HepG2 (cell line): Measurements from ENCODE around the gene ASNS. TPM values are rescaled to one million over a fixed set of nuclear protein-coding genes. Genes with fewer than 3 reads are reported as not detected.

ENCODE experiments used
- ATAC-seq: fragments of 200-7000 bp; cut with Tn5 transposase; 3 replicates; pipeline ENCODE4 v1.9.1; 2020; ENCODE audit warnings: mild to moderate bottlenecking, moderate library complexity
- BruUV-seq: library from RNA; stranded (reverse); fragments of 400-500 nt; replicated peaks from 2 replicates; lab custom pipeline; 2021; lab: Mats Ljungman, UMichigan
- CTCF ChIA-PET: fragments of 300-600 bp; formaldehyde crosslinking; extraction: SDS; loops from one replicate; lab custom pipeline; 2021; ENCODE audit warnings: low total read pairs, inconsistent platforms, low intra/inter-chr PET ratio; lab: Yijun Ruan, JAX
- POLR2A ChIA-PET: fragments of 350-600 bp; sonication (Branson Sonifier 250); formaldehyde crosslinking; loops from one replicate; lab custom pipeline; 2020; ENCODE audit warnings: antibody characterized with exemption, inconsistent platforms; lab: Yijun Ruan, JAX
- DNase-seq: peaks from one replicate; pipeline ENCODE4 v3.0.0-alpha.2; 2015; ENCODE audit warnings: low spot score
- FAIRE-seq: peaks from 3 replicates; lab custom pipeline; 2011; peaks lifted over from hg19 to GRCh38; lab: Jason Lieb, UNC
- H2AFZ ChIP-seq: one replicate; pipeline ENCODE4 v1.6.1; 2011; ENCODE audit warnings: low read length, inconsistent platforms
- H3K27ac ChIP-seq: fragments of 300-600 bp; 3 replicates; pipeline ENCODE4 v1.8.0; 2011; ENCODE audit warnings: mixed run types, mild to moderate bottlenecking, mixed read lengths, low read length, inconsistent platforms; ENCODE audit not compliant: insufficient read depth; ENCODE audit errors: extremely low read length
- H3K27me3 ChIP-seq, 2 experiments: fragments of 200-600 bp in 1 of 2; 2 replicates in 1 of 2; 3 replicates in 1 of 2; pipeline versions ENCODE4 v1.6.0 to v1.8.0; 2011; ENCODE audit warnings: low read length in 2 of 2, mild to moderate bottlenecking in 2 of 2, moderate library complexity in 2 of 2, inconsistent platforms in 1 of 2; ENCODE audit not compliant: insufficient read depth in 2 of 2, control insufficient read depth in 1 of 2
- H3K36me3 ChIP-seq, 2 experiments: fragments of 200-600 bp in 1 of 2; replicated peaks in 1 of 2; 2 replicates in 1 of 2; 3 replicates in 1 of 2; pipeline versions ENCODE4 v1.5.1 to v1.8.0; 2011; ENCODE audit warnings: low read length in 2 of 2, inconsistent platforms in 1 of 2; ENCODE audit not compliant: insufficient read depth in 2 of 2, control insufficient read depth in 1 of 2
- H3K4me1 ChIP-seq: 2 replicates; pipeline ENCODE4 v1.5.1; 2012; ENCODE audit warnings: low read length, inconsistent platforms; ENCODE audit not compliant: insufficient read depth
- H3K4me2 ChIP-seq: 2 replicates; pipeline ENCODE4 v1.6.0; 2011; ENCODE audit warnings: low read depth, low read length, inconsistent platforms
- H3K4me3 ChIP-seq, 3 experiments: fragments of 200-600 bp in 1 of 3; sonication (generic), shearing (Covaris generic) in 1 of 3; replicated peaks in 1 of 3; 2 replicates each; pipeline ENCODE4 v1.5.1; 2011 to 2016; ENCODE audit warnings: low read length in 3 of 3, inconsistent platforms in 2 of 3, low read depth in 2 of 3, mild to moderate bottlenecking in 2 of 3, control low read depth in 1 of 3, mixed read lengths in 1 of 3; ENCODE audit not compliant: insufficient read depth in 1 of 3
- H3K79me2 ChIP-seq: one replicate; pipeline ENCODE4 v1.6.1; 2011; ENCODE audit warnings: low read length, inconsistent platforms; ENCODE audit not compliant: insufficient read depth
- H3K9ac ChIP-seq: 2 replicates; pipeline ENCODE4 v1.6.0; 2011; ENCODE audit warnings: mild to moderate bottlenecking, low read depth, low read length, inconsistent platforms; ENCODE audit not compliant: insufficient read depth
- H3K9me3 ChIP-seq: 2 replicates; pipeline ENCODE4 v1.5.1; 2012; ENCODE audit warnings: mild to moderate bottlenecking, low read length
- H4K20me1 ChIP-seq: 2 replicates; pipeline ENCODE4 v1.6.0; 2011; ENCODE audit warnings: inconsistent platforms, mild to moderate bottlenecking, low read length, moderate library complexity; ENCODE audit not compliant: insufficient read depth
- CAMTA2 ChIP-seq: sonication (generic); formaldehyde crosslinking; IDR thresholded peaks from 2 replicates; pipeline ENCODE4 v1.4.0; 2020; ENCODE audit warnings: mild to moderate bottlenecking, missing genetic modification reagents, borderline replicate concordance
- FLYWCH1 ChIP-seq: sonication (generic); formaldehyde crosslinking; IDR thresholded peaks from 2 replicates; pipeline ENCODE4 v1.8.1; 2023; ENCODE audit warnings: mild to moderate bottlenecking, missing genetic modification reagents
- FOSL2 ChIP-seq: sonication (generic); formaldehyde crosslinking; IDR thresholded peaks from 2 replicates; pipeline ENCODE4 v1.4.0; 2020; ENCODE audit warnings: missing genetic modification reagents
- HNRNPL ChIP-seq: fragments of 200-400 bp; formaldehyde crosslinking; IDR thresholded peaks from 2 replicates; pipeline ENCODE4 v1.6.1; 2017; ENCODE audit warnings: mild to moderate bottlenecking, low read depth, low read length
- JUN ChIP-seq: sonication (generic); formaldehyde crosslinking; IDR thresholded peaks from 2 replicates; pipeline ENCODE4 v1.4.0; 2020; ENCODE audit warnings: mild to moderate bottlenecking, missing genetic modification reagents
- NR0B2 ChIP-seq: sonication (generic); formaldehyde crosslinking; IDR thresholded peaks from 2 replicates; pipeline ENCODE4 v1.4.0; 2020; ENCODE audit warnings: mild to moderate bottlenecking, missing genetic modification reagents
- SALL1 ChIP-seq: sonication (generic); formaldehyde crosslinking; IDR thresholded peaks from 2 replicates; pipeline ENCODE4 v1.8.0; 2022; ENCODE audit warnings: mild to moderate bottlenecking, missing genetic modification reagents
- SMC3 ChIP-seq: IDR thresholded peaks from 2 replicates; pipeline ENCODE4 v1.6.1; 2011; ENCODE audit warnings: low read length, improper control_type of control experiment
- STAG1 ChIP-seq: sonication (generic); formaldehyde crosslinking; IDR thresholded peaks from 2 replicates; pipeline ENCODE4 v1.4.0; 2020; ENCODE audit warnings: missing genetic modification reagents
- ZBTB4 ChIP-seq: sonication (generic); formaldehyde crosslinking; IDR thresholded peaks from 2 replicates; pipeline ENCODE4 v1.4.0; 2020; ENCODE audit warnings: missing genetic modification reagents, mild to moderate bottlenecking, borderline replicate concordance
- ZNF3 ChIP-seq: IDR thresholded peaks from 2 replicates; pipeline ENCODE4 v1.7.0; 2017; ENCODE audit warnings: inconsistent platforms
- ZNF484 ChIP-seq: sonication (generic); formaldehyde crosslinking; IDR thresholded peaks from 2 replicates; pipeline ENCODE4 v1.5.1; 2020; ENCODE audit warnings: mild to moderate bottlenecking, low read depth, missing genetic modification reagents, borderline replicate concordance
- ZNF740 ChIP-seq: sonication (generic); formaldehyde crosslinking; IDR thresholded peaks from 2 replicates; pipeline ENCODE4 v1.4.0; 2020; ENCODE audit warnings: missing genetic modification reagents
- WGBS: methylation state at CpG from one replicate; pipeline ENCODE4 v1.1.6; 2017; ENCODE audit warnings: low lambda C conversion rate; 5-methylcytosine and 5-hydroxymethylcytosine counted together
- in situ Hi-C: cut with HindIII; loops from 2 replicates; pipeline ENCODE4 v1.10.0; 2017; ENCODE audit warnings: low pct_unique_long_range_greater_than_20kb; ENCODE audit not compliant: extremely low pct_ligation_motif_present
- intact Hi-C: fragments of 100-400 bp; cut with micrococcal nuclease; formaldehyde crosslinking; loops from one replicate; pipeline ENCODE4 v1.10.0; 2022; ENCODE audit not compliant: unreplicated experiment
- polyA plus RNA-seq, 8 experiments: library from polyadenylated mRNA; depleted of rRNA in 3 of 8; stranded (reverse) in 7 of 8; unstranded in 1 of 8; fragments of >200 nt; fragmentation: Illumina TruSeq in 4 of 8; extraction: Trizol in 4 of 8; gene quantifications; 2 replicates each; pipeline versions ENCODE4 v1.2.1 to v1.2.3, GENCODE V29; 2011 to 2016; ENCODE audit warnings: low read depth in 4 of 8, missing spikeins in 1 of 8, mixed read lengths in 1 of 8; ENCODE audit not compliant: insufficient read depth in 1 of 8
- total RNA-seq, 5 experiments: library from RNA; depleted of rRNA; stranded (reverse); fragments of >200 nt; fragmentation: Illumina TruSeq; extraction: Trizol; gene quantifications; 2 replicates each; pipeline ENCODE4 v1.2.3, GENCODE V29; 2016; ENCODE audit warnings: low read depth in 1 of 5

The ASNS gene
- total and polyA plus RNA-seq, 2 of the 13 experiments (the other 11 are each of a cell fraction or from before 2014, with no cell fraction given) = 55.0 to 75.1 TPM

- no TSS peak for BruUV-seq
- peak; percentile 6 for DNase-seq
- in situ Hi-C loops (loop anchor here (10.0 to 25.0 kb wide), 2 partner anchors 729 to 1932 kb away; partner anchors contain the start of gene SDHAF3), intact Hi-C loops (loop anchor here (2.0 to 10.0 kb wide), 2 partner anchors 171 to 739 kb away; no protein-coding TSS in a partner anchor)
- Histone ChIP-seq H4K20me1 (no peaks in the 10 kb centered on the region), H3K4me3 (no peak overlapping the region), H2AFZ (no peak overlapping the region), H3K4me2 (no peak overlapping the region), H3K9ac (no peak overlapping the region), H3K4me1 (peaks cover 7% of the 10 kb centered on the region; the same call in 1 of the 2 replicates), H3K9me3 (no peaks in the 10 kb centered on the region), H3K27ac (no peak overlapping the region), H3K27me3 (no peaks in the 10 kb centered on the region), H3K79me2 (no peaks in the 10 kb centered on the region), H3K36me3 (no peaks in the 10 kb centered on the region)
- no peak for FAIRE-seq
- ChIA-PET POLR2A (no interaction called here), CTCF (interaction anchor here (1.2 kb wide), 1 partner anchor 739 kb away, joined by 4 read pairs; no protein-coding TSS in a partner anchor)
- 17% methylated on average over 3 of the region's 3 CpGs for WGBS
- ATAC-seq = peak; percentile 73
- TF ChIP-seq HNRNPL = no peak
- no peak for TF ChIP-seq ZNF740 (CRISPR knock-in tag)
- no peak for TF ChIP-seq ZBTB4 (CRISPR knock-in tag)
- no peak for TF ChIP-seq NR0B2 (CRISPR knock-in tag)
- TF ChIP-seq ZNF3 (CRISPR knock-in tag) = peak; percentile 75; the same call in 1 of the 2 replicates
- no peak for TF ChIP-seq SALL1 (CRISPR knock-in tag)
- TF ChIP-seq FOSL2 (CRISPR knock-in tag) = no peak
- no peak for TF ChIP-seq CAMTA2 (CRISPR knock-in tag)
- no peak for TF ChIP-seq JUN (CRISPR knock-in tag)
- TF ChIP-seq FLYWCH1 (CRISPR knock-in tag) = no peak
- TF ChIP-seq STAG1 (CRISPR knock-in tag) = 0 out of 2 replicates have a peak, but pooled peaks have one; percentile 9
- 0 out of 2 replicates have a peak, but pooled peaks have one; percentile 10 for TF ChIP-seq SMC3
- TF ChIP-seq ZNF484 (CRISPR knock-in tag) = no peak
- TF ChIP-seq, all 625 proteins: peak for 3
Observed at GRCh38 chr7:97844036-97844435, 28.2 kb downstream of the ASNS start.
